MCF 10A (cell line): Measurements from ENCODE around the gene VAMP5. TPM values are rescaled to one million over a fixed set of nuclear protein-coding genes. Genes with fewer than 3 reads are reported as not detected.

Experiments used
- BruUV-seq: library from RNA; stranded (reverse); fragments of 400-500 nt; replicated peaks from 2 replicates; lab custom pipeline; 2021; lab: Mats Ljungman, UMichigan
- CTCF ChIA-PET: fragments of 300-600 bp; sonication (Branson Sonifier 250); formaldehyde crosslinking; extraction: SDS; loops from one replicate; lab custom pipeline; 2021; ENCODE audit warnings: antibody characterized with exemption, inconsistent platforms; lab: Yijun Ruan, JAX
- POLR2A ChIA-PET: fragments of 300-600, 350-650 bp; sonication (Branson Sonifier 250); formaldehyde crosslinking; extraction: SDS; loops from one replicate; lab custom pipeline; 2020; ENCODE audit warnings: antibody characterized with exemption, inconsistent platforms; lab: Yijun Ruan, JAX
- DNase-seq: peaks from one replicate; pipeline ENCODE4 v3.0.0-alpha.2; 2018; ENCODE audit not compliant: unreplicated experiment
- H3K27ac Mint-ChIP-seq: one replicate; pipeline ENCODE4 v1.8.0; 2022; ENCODE audit warnings: mild to moderate bottlenecking, low read depth, mixed read lengths; ENCODE audit not compliant: unreplicated experiment
- H3K27me3 Mint-ChIP-seq: one replicate; pipeline ENCODE4 v1.8.0; 2022; ENCODE audit warnings: mixed read lengths; ENCODE audit not compliant: insufficient read depth, unreplicated experiment
- H3K36me3 Mint-ChIP-seq: one replicate; pipeline ENCODE4 v1.8.0; 2022; ENCODE audit warnings: mild to moderate bottlenecking, moderate library complexity, mixed read lengths; ENCODE audit not compliant: insufficient read depth, unreplicated experiment
- H3K4me1 Mint-ChIP-seq: one replicate; pipeline ENCODE4 v1.8.0; 2022; ENCODE audit warnings: mixed read lengths; ENCODE audit not compliant: insufficient read depth, unreplicated experiment
- H3K4me3 Mint-ChIP-seq: one replicate; pipeline ENCODE4 v1.8.0; 2022; ENCODE audit warnings: mild to moderate bottlenecking, moderate library complexity, mixed read lengths; ENCODE audit not compliant: unreplicated experiment
- H3K9me3 Mint-ChIP-seq: one replicate; pipeline ENCODE4 v1.8.0; 2022; ENCODE audit warnings: mixed read lengths; ENCODE audit not compliant: unreplicated experiment
- CTCF ChIP-seq: fragments of 200-600 bp; IDR thresholded peaks from one replicate; pipeline ENCODE4 v1.8.0; 2022; ENCODE audit warnings: antibody characterized with exemption, mild to moderate bottlenecking; ENCODE audit not compliant: unreplicated experiment
- intact Hi-C: fragments of 100-400 bp; cut with micrococcal nuclease; formaldehyde crosslinking; loops from 2 replicates; pipeline ENCODE4 v1.14.1; 2022
- total RNA-seq: library from RNA; stranded (reverse); gene quantifications from 2 replicates; pipeline ENCODE4 v1.2.3, GENCODE V29; 2022

The VAMP5 gene
- total RNA-seq, 1 experiment from 2014 or later = 1.6 TPM

DNA sequence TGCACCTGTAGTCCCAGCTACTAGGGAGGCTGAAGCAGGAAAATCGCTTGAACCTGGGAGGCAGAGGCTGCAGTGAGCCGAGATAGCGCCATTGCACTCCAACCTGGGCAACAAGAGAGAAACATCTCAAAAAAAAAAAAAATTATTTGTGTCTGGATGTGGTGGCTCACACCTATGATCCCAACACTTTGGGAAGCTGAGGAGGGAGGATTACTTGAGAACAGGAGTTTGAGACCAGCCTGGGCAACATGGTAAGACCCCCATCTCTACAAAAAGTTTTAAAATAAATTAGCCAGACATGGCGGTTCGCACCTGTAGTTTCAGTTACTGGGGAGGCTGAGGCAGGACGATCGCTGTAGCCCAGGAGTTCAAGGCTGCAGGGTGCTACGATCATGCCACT is 8.5 kb upstream of the VAMP5 start:
- no TSS peak for BruUV-seq
- Mint-ChIP-seq H3K27ac (no peak overlapping the region), H3K27me3 (peaks cover 1% of the 10 kb centered on the region), H3K4me3 (no peak overlapping the region), H3K4me1 (peaks cover 11% of the 10 kb centered on the region), H3K36me3 (peaks cover 14% of the 10 kb centered on the region), H3K9me3 (no peaks in the 10 kb centered on the region)
- TF ChIP-seq CTCF = no peak
- ChIA-PET POLR2A (interaction anchor here (0.9 to 5.4 kb wide), 5 partner anchors 9 to 530 kb away, joined by 3 to 113 read pairs (median 62); partner anchors contain the start of genes MAT2A, POLR1A, RNF181 and TMEM150A), CTCF (interaction anchor here (0.6 to 0.9 kb wide), 3 partner anchors 22 to 177 kb away, joined by 3 to 4 read pairs (median 4); no protein-coding TSS in a partner anchor)
- intact Hi-C loops = no loop called here
- DNase-seq = no peak

DNA sequence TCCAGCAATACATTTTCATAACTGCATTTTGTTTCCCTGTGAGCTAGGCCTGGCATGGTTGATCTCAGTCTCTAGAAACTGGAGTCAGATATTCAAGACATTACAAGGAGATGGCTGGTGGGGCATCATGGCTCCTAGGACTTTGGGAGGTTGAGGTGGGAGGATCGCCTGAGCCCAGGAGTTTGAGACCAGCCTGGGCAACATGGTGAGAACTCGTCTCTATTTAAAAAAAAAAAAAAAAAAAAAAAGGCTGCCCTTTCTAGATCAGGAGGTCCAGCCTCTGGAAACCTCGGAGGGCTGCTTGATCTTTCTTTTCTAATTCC is 7.2 kb upstream of the VAMP5 start:
- no TSS peak for BruUV-seq
- H3K27ac Mint-ChIP-seq = peak overlapping the region; percentile 94
- DNase-seq = no peak
- peaks cover 11% of the 10 kb centered on the region for H3K4me1 Mint-ChIP-seq
- peak overlapping the region; percentile 79 for H3K4me3 Mint-ChIP-seq
- ChIA-PET POLR2A (interaction anchor here (0.5 to 5.4 kb wide), 36 partner anchors 9 to 281 kb away, joined by 3 to 113 read pairs (median 6); partner anchors contain the start of genes C2orf68, GGCX, MAT2A and RNF181), CTCF (interaction anchor here (0.9 to 1.2 kb wide), 6 partner anchors 10 to 157 kb away, joined by 3 to 6 read pairs (median 4); no protein-coding TSS in a partner anchor)
- TF ChIP-seq CTCF = no peak
- no peaks in the 10 kb centered on the region for H3K27me3 Mint-ChIP-seq
- intact Hi-C loops = no loop called here
- peaks cover 21% of the 10 kb centered on the region for H3K36me3 Mint-ChIP-seq
- no peaks in the 10 kb centered on the region for H3K9me3 Mint-ChIP-seq

DNA sequence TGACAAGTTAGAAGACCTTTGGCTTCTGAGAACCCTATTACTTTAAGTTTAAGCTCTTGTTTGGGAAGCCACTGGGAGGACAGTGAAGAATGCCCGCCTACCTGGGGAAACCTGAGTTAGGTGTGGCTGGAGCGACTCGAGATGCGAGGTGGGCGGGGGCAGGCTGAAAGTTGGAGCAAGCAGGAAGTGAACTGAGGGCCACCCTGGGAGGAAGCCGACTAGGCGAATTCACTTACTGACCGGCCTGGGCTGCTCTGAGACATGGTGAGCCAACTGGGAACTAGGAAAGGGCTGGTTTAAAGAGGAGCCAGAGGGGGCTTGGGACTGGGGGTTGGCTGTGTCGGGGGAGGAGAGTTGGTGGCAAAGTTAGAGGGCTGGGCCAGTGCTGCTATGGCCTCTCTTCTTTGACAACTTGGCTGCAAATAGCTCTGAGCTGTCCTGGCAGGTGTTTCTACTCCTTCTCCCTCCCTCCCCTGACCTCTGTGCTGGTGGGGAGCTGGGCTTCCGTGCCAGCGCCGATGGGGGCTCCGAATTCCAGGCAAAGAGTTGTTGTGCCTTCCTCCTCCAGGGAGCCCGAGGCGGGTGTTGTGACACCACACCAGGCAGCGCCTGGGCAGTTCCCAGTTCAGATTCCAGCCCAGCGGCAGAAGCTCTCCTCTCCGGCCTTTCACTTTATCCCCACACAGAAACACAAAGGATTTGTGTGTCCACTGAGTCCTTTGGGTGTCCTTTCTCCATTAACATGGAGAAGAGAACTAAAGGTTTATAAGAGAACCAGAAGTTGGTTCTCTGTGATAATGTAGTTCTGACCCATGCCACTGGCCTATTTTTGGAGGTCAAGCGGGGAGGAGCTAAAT is 6.6 kb upstream of the VAMP5 start, which contains the start of gene VAMP8:
VAMP8 (plus strand) TSS at position 201 of the 857 bp plus-strand sequence; CDS start at position 262, 61 bp downstream.
- peak; percentile 80 for DNase-seq
- POLR2A ChIA-PET = interaction anchor here (0.5 to 5.4 kb wide), 42 partner anchors 9 to 281 kb away, joined by 3 to 113 read pairs (median 6); partner anchors contain the start of genes C2orf68, GGCX, MAT2A and RNF181
- TF ChIP-seq CTCF = no peak
- CTCF ChIA-PET = interaction anchor here (0.6 to 1.3 kb wide), 11 partner anchors 11 to 224 kb away, joined by 3 to 6 read pairs (median 4); no protein-coding TSS in a partner anchor
- Mint-ChIP-seq H3K9me3 (no peaks in the 10 kb centered on the region), H3K4me1 (peaks cover 11% of the 10 kb centered on the region), H3K4me3 (peak within 1 kb of the TSS; percentile 79), H3K27me3 (no peaks in the 10 kb centered on the region), H3K36me3 (peaks cover 27% of the 10 kb centered on the region), H3K27ac (peak within 1 kb of the TSS; percentile 94)
- intact Hi-C loops = no loop called here
- BruUV-seq = TSS peak; percentile 40
